DND-41 (cell line): ENCODE data around the gene CCDC107.

ENCODE experiments used
- CTCF ChIP-seq: IDR thresholded peaks from 2 replicates; pipeline ENCODE4 v1.5.1; 2012; ENCODE audit warnings: borderline replicate concordance, low read length, moderate library complexity, mild to moderate bottlenecking; ENCODE audit not compliant: poor library complexity, severe bottlenecking; ENCODE audit errors: extremely low read depth
- EZH2 ChIP-seq: IDR thresholded peaks from 3 replicates; pipeline ENCODE4 v1.6.1; 2012; ENCODE audit warnings: borderline replicate concordance, low read depth, mild to moderate bottlenecking, moderate library complexity, low read length, inconsistent platforms; ENCODE audit not compliant: severe bottlenecking

- TF ChIP-seq CTCF (no peak), EZH2 (no peak)
Measured at GRCh38 chr9:35690294-35690613, 32.2 kb downstream of the CCDC107 start.
